Loucy (cell line): Measurements from ENCODE around the gene MRPL19.

Experiments used
- EZH2phosphoT487 ChIP-seq: fragments of 200-600 bp; IDR thresholded peaks from 2 replicates; pipeline ENCODE4 v1.6.1; 2018; ENCODE audit warnings: antibody characterized with exemption, mild to moderate bottlenecking, moderate library complexity, borderline replicate concordance
- TF ChIP-seq, protein P1 (sequence below): fragments of 200-600 bp; sonication (generic); conservative IDR thresholded peaks from 2 replicates; pipeline ENCODE4 v1.5.1; 2014; ENCODE audit warnings: mild to moderate bottlenecking, antibody characterized with exemption, low read length

DNA sequence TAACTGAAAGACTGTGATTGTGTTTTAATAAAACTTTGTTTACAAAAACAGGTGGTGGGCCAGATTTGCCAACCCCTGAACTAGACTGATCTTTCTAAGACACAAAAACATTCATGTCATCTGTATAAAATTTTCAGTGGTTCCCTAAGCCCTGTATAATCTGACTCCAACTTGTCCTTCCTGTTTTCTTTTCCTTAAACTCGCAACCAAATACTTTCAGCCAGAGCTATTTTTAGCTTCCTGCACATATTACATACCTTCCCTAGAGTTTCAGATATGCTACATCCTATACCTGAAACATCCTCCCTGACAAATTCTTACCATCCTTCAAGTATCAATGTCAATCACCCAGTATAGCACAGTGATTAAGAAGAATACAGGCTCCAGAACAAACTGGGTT lies 59.3 kb downstream of the MRPL19 start:
- TF ChIP-seq, protein P1, sequence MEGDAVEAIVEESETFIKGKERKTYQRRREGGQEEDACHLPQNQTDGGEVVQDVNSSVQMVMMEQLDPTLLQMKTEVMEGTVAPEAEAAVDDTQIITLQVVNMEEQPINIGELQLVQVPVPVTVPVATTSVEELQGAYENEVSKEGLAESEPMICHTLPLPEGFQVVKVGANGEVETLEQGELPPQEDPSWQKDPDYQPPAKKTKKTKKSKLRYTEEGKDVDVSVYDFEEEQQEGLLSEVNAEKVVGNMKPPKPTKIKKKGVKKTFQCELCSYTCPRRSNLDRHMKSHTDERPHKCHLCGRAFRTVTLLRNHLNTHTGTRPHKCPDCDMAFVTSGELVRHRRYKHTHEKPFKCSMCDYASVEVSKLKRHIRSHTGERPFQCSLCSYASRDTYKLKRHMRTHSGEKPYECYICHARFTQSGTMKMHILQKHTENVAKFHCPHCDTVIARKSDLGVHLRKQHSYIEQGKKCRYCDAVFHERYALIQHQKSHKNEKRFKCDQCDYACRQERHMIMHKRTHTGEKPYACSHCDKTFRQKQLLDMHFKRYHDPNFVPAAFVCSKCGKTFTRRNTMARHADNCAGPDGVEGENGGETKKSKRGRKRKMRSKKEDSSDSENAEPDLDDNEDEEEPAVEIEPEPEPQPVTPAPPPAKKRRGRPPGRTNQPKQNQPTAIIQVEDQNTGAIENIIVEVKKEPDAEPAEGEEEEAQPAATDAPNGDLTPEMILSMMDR, result no peak
- TF ChIP-seq EZH2phosphoT487, result no peak
